Activated CD4-positive, alpha-beta T cell treated with anti-CD3 and anti-CD28 coated beads, Interleukin-2, amount 10 ng/mL, durations not matched to agents 24 days and 14 days (primary cell): ENCODE measurements around the gene GABRR1. TPM values are rescaled to one million over a fixed set of nuclear protein-coding genes. Genes with fewer than 3 reads are reported as not detected.
A peak's percentile ranks its signal among the peaks of the same experiment; 100 is the strongest.

Experiments
- DNase-seq: peaks from one replicate; pipeline ENCODE4 v3.0.0; 2022
- H3K27ac Mint-ChIP-seq: one replicate; pipeline ENCODE4 v1.8.0; 2022; ENCODE audit warnings: mild to moderate bottlenecking, mixed read lengths
- H3K27me3 Mint-ChIP-seq: one replicate; pipeline ENCODE4 v1.8.0; 2022; ENCODE audit warnings: mixed read lengths
- H3K36me3 Mint-ChIP-seq: one replicate; pipeline ENCODE4 v1.8.0; 2022; ENCODE audit warnings: low read depth, mild to moderate bottlenecking, mixed read lengths
- H3K4me1 Mint-ChIP-seq: one replicate; pipeline ENCODE4 v1.8.0; 2021; ENCODE audit warnings: mixed read lengths
- H3K4me3 Mint-ChIP-seq: one replicate; pipeline ENCODE4 v1.8.0; 2022; ENCODE audit warnings: mild to moderate bottlenecking, moderate library complexity, mixed read lengths
- H3K9me3 Mint-ChIP-seq: one replicate; pipeline ENCODE4 v1.8.0; 2021; ENCODE audit warnings: mixed read lengths
- intact Hi-C: fragments of 100-400 bp; cut with micrococcal nuclease; formaldehyde crosslinking; loops from one replicate; pipeline ENCODE4 v1.15.1; 2023
- total RNA-seq: library from RNA; stranded (reverse); gene quantifications from 2 replicates; pipeline ENCODE4 v1.2.3, GENCODE V29; 2022

Gene GABRR1
- total RNA-seq, 1 donor from 2014 or later, result not detected

DNA sequence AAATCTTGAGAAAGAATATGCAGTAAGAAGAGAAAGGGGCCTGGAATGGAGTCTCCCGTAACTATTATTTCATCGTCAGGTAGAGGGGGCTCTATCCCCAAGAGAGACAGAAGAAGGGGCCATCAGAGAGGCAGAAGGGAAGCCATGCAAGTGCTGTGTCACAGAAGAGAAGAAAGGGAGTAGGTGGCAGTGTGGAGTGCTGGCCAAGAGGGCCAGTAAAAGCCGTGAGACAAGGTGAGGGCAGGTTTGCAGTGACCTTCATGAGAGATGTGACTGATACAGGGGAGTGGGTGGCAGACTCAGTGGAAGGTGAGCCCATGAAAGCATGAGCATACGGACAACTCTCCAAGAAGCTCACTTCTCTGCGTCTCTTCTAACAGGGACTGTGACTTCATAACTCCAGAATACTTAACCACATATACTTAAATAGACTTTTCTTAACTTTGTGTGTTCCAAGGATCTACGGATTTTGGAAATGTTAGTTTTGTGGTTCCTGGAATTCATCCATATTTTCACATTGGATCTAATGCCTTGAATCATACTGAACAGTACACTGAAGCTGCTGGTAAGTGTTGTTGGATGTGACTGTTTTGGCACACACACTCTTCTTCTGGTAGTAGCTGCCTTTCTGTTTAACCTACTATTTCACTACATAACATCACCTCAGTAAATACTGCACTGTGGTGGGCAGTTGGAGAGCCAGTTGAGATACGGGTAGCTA, 55.7 kb downstream of the GABRR1 start:
- Mint-ChIP-seq H3K27ac (no peak overlapping the region), H3K4me1 (no peaks in the 10 kb centered on the region), H3K27me3 (no peaks in the 10 kb centered on the region), H3K36me3 (peaks cover 35% of the 10 kb centered on the region), H3K4me3 (no peak overlapping the region), H3K9me3 (no peaks in the 10 kb centered on the region)
- no peak for DNase-seq
- intact Hi-C loops, result no loop called here

DNA sequence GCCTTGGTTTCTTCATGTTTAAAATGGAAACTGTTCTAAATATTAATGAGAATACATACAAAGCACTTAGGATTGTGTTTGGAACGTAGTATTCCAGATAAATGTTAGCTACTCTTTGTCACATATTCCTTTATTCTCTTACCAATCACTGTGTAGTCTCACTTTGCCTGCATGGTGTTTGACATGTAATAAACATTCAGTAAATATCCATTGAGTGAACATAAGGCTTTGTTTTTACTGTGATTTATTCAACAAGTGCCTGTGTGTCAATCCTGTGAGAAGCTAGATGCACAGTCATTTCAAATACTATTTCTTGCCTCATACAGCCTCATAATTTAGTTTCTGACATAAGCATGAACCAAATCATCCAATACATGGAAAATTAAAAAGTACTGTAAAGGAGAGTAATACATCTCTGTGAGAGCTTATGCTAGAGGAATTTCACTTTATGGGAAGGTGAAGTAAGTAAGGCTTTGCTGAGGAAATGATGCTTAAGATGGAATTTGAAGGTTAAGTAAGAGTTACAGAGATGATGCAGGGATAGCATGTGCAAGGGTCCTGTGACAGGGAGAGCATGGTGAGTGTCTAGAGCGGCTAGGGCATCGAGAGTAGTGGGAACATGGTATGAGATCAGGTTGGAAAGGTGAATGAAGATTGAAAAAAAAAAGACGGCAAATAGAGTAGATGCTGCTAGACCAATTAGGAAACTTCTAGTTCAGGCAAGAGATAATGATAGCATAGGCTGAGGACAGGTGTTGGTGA, 56.6 kb downstream of the GABRR1 start:
- Mint-ChIP-seq H3K4me1 (no peaks in the 10 kb centered on the region), H3K27ac (no peak overlapping the region), H3K9me3 (no peaks in the 10 kb centered on the region), H3K36me3 (peaks cover 39% of the 10 kb centered on the region), H3K4me3 (no peak overlapping the region), H3K27me3 (no peaks in the 10 kb centered on the region)
- intact Hi-C loops, result no loop called here
- no peak for DNase-seq

DNA sequence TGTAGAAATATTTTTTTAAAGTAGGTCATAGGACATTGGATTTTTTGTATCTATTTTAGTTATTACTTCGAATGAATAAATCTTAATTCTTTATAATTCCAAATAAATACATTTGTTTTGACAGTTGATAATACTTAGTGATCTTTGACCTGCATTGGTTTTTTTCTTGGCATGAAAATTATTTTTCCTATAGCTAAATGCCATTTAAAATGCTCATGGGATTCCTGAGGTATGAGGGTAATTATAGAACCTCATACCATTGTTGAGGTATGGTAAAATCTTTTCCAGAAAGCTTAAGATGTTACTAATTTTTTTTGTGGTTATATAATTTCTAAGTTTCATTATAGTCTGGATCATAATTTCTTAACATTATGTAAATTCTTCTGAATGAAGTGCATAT, 63.0 kb downstream of the GABRR1 start:
- Mint-ChIP-seq H3K36me3 (peaks cover 36% of the 10 kb centered on the region), H3K4me3 (no peak overlapping the region), H3K27me3 (no peaks in the 10 kb centered on the region), H3K9me3 (no peaks in the 10 kb centered on the region), H3K4me1 (peaks cover 4% of the 10 kb centered on the region), H3K27ac (no peak overlapping the region)
- no peak for DNase-seq
- intact Hi-C loops, result no loop called here

DNA sequence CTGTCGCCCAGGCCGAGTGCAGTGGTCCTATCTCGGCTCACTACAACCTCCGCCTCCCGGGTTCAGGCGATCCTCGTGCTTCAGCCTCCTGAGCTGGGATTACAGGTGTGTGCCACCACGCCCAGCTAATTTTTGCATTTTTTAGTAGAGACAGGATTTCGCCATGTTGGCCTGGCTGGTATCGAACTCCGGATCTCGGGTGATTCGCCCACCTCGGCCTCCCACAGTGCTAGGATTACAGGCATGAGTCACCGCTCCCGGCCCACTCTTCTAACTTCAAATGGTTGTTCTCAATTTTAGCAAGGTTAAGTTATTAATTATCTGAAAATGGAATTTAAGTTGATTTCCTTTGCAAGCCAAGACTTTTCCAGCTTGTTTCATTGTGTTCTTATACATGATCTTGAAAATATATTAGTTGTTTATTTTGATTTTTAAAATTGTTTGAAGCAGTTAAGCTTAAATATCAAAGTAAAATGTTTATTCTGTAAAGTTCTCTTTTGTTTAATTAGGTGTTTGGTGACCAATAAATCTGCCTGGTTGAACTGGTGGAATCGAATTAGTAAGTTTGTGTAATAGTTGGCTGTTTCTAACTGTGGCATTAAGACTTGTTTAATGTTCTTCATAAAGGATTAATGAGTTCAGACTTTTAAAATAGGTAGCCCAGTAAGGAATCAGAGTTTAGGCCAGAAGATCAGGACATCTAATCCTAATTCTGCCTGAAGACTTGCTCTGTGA, 69.0 kb downstream of the GABRR1 start:
- no peak for DNase-seq
- Mint-ChIP-seq H3K4me1 (peaks cover 26% of the 10 kb centered on the region), H3K9me3 (no peaks in the 10 kb centered on the region), H3K27ac (peak overlapping the region; percentile 8), H3K27me3 (peaks cover 12% of the 10 kb centered on the region), H3K36me3 (peaks cover 23% of the 10 kb centered on the region), H3K4me3 (peak overlapping the region; percentile 64)
- intact Hi-C loops, result no loop called here

DNA sequence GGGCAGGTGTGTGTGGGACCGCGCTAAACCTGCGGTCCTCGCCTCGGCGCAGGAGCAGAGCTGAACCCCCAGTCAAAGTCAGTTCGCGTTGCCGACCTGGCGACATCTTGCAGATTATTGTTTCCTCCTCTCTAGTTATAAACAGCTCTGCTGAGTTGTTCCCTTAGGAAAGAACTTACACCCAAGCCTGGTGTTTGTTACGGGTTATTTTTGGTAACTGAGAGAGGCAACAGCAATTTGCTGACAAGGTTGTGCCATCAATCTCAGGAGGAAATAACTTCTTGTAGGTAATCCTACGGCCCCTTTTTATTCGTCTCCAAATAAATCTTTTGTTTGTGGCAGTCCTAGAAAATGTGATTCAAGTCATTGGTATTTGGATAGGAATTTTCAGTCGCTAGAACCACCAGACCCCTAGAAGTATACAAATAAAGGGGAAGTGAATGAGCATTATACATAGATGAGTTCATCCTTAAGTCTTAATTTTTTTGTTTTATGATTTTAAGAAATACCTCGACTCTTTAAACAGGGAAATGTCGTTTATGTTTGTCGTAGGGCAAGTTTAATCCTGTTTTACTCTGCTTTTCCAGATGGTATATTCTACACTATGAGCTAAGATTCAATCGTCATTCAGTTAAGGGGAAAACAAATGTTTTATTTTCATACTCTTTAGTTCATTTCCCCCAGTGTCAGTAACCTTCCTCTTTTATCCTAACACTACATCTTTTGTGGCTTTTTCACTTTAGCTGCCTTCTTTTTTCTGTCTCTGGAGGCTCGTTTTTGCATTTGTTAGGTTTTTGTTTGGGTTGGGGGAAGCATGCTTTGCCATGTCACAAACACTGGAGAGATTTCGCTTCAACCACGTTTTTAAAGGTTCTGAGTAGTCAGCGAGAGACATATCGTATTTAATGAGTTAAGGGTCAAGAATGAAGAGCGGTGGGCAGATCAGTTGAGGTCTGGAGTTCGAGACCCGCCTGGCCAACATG, 70.1 kb downstream of the GABRR1 start:
- peaks cover 26% of the 10 kb centered on the region for H3K4me1 Mint-ChIP-seq
- peaks cover 12% of the 10 kb centered on the region for H3K27me3 Mint-ChIP-seq
- DNase-seq, result no peak
- peaks cover 21% of the 10 kb centered on the region for H3K36me3 Mint-ChIP-seq
- peak overlapping the region; percentile 79 for H3K27ac Mint-ChIP-seq
- intact Hi-C loops, result loop anchor here (1.0 to 2.0 kb wide), 3 partner anchors 67 to 206 kb away; partner anchors contain the start of genes PNRC1 and UBE2J1
- peak overlapping the region; percentile 78 for H3K4me3 Mint-ChIP-seq
- no peaks in the 10 kb centered on the region for H3K9me3 Mint-ChIP-seq

DNA sequence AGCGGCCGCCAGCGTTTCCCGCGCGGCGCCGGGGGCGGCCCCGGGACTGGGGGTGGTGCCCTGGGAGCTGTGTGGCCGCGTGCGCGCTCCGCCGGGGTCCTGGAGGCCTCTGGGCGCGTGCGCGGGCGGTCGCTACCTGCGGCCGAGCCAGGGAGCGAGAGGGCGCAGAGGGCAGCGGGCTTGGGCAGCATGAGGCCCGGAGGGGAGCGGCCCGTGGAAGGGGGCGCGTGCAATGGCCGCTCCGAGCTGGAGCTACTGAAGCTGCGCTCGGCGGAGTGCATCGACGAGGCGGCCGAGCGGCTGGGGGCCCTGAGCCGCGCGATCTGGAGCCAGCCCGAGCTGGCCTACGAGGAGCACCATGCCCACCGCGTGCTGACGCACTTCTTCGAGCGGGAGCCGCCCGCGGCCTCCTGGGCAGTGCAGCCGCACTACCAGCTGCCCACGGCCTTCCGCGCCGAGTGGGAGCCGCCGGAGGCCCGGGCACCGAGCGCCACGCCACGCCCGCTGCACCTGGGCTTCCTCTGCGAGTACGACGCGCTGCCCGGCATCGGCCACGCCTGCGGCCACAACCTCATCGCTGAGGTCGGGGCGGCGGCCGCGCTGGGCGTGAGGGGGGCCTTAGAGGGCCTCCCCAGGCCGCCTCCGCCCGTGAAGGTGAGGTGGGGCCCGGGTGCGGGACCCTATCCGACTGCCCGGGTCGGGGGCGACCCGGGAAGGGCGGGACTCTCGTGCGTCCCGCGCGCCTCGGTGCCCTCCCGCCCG, 71.0 kb downstream of the GABRR1 start, which contains the start of gene PM20D2:
Gene PM20D2, plus strand, starts transcription at position 100 of the 762 bp plus-strand sequence. Its CDS starts 90 bp downstream, at position 190.
- Mint-ChIP-seq H3K9me3 (no peaks in the 10 kb centered on the region), H3K4me3 (peak within 1 kb of the TSS; percentile 91), H3K27me3 (peaks cover 12% of the 10 kb centered on the region), H3K27ac (peak within 1 kb of the TSS; percentile 98), H3K36me3 (peaks cover 17% of the 10 kb centered on the region), H3K4me1 (peaks cover 26% of the 10 kb centered on the region)
- peak; percentile 90 for DNase-seq
- intact Hi-C loops, result loop anchor here (1.0 to 2.0 kb wide), 4 partner anchors 66 to 207 kb away; partner anchors contain the start of genes PNRC1, RNGTT and UBE2J1

DNA sequence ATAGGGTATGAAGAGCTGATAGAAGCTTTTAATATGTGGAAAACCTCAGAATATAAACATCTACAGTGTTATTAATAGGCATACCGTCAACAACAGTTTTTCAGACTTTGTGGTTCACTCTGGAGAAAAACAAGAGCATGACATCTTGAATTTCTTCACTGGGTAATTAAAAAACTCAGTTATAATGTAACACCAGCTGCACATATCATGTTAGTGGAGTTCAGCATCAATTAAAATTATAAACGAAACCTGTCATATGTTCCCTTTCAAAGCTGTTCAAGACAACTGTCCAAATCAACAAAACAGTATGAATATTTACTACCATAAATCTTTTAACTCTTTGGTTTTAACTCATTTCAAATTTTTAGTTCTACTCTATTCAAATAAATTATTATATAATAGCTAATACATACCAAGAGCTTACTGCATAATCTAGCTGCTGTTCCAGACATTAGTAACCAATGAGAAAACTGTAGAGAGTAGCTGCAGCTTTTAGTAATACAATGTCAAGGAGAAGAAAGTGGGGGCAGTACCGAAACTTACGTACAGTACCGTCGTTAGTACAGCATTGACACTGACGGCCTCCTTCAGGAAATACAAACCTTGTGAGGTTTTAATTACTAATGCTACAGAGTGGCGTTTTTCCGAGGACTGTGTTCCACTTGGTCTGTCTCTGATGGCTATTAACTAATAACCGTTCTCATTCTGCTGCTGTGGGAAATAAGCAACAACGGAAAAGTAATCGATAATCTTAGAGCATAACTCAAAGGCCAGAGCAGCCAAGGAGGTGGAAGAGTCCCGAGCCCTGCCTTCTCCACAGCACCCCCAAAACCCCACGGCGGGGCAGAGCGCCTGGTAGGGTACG, 71.8 kb downstream of the GABRR1 start:
- Mint-ChIP-seq H3K4me1 (peaks cover 26% of the 10 kb centered on the region), H3K4me3 (peak overlapping the region; percentile 91), H3K9me3 (no peaks in the 10 kb centered on the region), H3K27me3 (peaks cover 12% of the 10 kb centered on the region), H3K36me3 (peaks cover 17% of the 10 kb centered on the region), H3K27ac (peak overlapping the region; percentile 98)
- no peak for DNase-seq
- intact Hi-C loops, result loop anchor here (1.0 kb wide), 1 partner anchor 182 kb away; the partner anchor contains the start of gene RNGTT

DNA sequence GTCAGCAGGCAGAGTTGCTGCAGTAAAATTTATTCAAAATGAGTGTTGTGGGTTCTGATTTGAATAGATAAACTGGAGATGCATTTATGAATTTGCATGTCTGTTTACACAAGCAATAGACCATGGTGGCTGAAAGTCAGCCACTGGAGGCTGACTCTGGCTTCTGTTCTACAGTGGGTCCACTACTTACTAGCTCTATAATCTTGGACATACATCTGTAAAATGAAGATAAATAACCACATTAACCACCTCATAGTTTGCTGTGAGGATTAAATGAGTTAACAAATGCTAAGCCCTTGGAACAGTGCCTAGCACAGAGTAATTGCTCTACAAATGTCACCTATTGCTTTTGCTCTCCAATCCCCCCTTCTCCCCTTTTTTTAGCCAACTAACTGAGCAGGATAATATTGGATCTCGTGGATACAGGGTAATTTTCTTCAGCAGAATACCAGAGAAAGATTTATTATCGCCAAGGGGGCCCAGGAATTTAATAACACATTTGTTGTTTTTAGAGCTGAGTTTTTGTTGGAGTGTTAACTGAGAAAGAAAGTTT, 72.7 kb downstream of the GABRR1 start:
- no peak for DNase-seq

DNA sequence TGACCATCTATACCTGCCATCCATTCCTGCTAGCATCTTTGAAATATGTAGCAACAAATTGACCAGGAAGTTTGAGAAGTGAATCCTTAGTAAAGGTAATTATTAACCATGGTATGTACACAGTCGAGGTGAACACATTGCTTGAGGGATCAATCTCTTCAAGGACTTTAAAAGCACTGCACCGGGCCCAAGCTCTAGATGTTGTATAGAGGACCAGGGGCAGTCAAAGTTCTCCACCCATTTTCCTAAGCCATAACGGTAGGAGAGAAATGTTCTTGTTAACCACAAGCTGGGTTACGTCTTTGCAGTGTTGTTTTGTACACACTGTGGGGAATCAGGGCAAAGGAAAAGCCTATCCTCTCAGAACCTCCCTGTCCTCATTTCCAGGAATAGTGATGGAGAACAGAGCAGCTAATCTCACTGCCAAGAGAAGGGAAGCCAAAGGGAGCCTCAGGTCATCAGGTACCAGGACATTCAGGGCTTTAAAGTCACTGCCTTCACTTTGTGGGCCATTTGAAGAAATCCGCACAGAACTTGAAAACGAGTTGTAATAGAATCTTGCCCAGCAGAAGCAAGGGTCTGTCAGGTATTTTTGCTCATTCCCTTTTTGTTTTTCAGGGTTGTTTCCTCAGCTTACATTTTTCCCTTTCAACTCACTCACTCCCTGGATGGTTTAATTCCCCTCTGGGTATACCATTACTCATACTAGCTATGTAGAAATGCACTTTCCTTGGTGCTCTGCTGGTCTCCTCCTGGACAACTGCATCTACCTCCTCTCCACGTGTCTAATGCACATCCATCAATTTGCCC, 76.6 kb downstream of the GABRR1 start:
- no peak for DNase-seq
- no peaks in the 10 kb centered on the region for H3K9me3 Mint-ChIP-seq

More for the DNA sequence above, 72.7 kb downstream of the GABRR1 start:
- H3K36me3 Mint-ChIP-seq, result peaks cover 11% of the 10 kb centered on the region
- H3K27ac Mint-ChIP-seq, result no peak overlapping the region
- H3K4me1 Mint-ChIP-seq, result peaks cover 24% of the 10 kb centered on the region
- intact Hi-C loops, result no loop called here
- H3K9me3 Mint-ChIP-seq, result no peaks in the 10 kb centered on the region
- H3K4me3 Mint-ChIP-seq, result no peak overlapping the region
- peaks cover 12% of the 10 kb centered on the region for H3K27me3 Mint-ChIP-seq

DNA sequence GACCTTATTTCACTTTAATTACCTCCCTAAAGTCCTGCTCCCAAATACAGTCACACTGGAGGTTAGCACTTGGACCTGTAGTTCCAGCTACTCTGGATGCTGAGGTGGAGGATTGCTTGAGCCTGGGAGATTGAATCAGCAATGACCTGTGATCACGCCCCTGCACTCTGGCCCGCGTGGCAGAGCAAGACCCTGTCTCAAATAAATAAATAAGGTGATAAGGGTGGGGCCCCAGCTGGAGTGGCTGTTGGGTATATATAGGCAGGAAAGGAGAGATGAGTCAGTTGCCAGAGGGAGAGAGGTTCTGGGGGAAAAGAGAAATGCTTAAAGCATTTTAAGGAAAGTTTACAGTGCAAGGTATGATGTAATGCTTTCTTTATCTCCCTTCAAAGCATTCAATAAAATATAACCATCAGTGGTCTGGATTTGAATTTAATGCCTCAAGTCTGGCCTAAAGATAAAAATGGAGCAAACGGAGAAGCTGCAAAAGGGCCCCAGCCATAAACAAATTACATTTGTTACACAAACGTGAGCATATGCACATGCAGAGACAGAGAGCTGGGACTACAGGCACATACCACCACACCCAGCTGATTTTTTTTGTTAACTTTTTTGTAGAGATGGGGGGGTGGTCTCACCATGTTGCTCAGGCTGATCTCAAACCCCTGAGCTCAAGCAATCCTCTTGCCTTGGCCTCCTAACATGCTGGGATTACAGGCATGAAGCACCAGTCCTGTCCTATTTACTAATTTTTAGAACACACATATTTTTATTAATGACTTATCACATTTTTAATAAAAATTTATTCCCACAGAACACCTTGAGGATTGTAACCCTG, 77.4 kb downstream of the GABRR1 start:
- H3K27ac Mint-ChIP-seq, result no peak overlapping the region
- no peak for DNase-seq
- no peaks in the 10 kb centered on the region for H3K9me3 Mint-ChIP-seq
- no peak overlapping the region for H3K4me3 Mint-ChIP-seq
- H3K27me3 Mint-ChIP-seq, result peaks cover 11% of the 10 kb centered on the region
- H3K36me3 Mint-ChIP-seq, result no peaks in the 10 kb centered on the region
- intact Hi-C loops, result no loop called here
- H3K4me1 Mint-ChIP-seq, result peaks cover 5% of the 10 kb centered on the region

More for the DNA sequence above, 76.6 kb downstream of the GABRR1 start:
- H3K27me3 Mint-ChIP-seq, result peaks cover 12% of the 10 kb centered on the region
- peaks cover 8% of the 10 kb centered on the region for H3K4me1 Mint-ChIP-seq
- no peak overlapping the region for H3K4me3 Mint-ChIP-seq
- no peak overlapping the region for H3K27ac Mint-ChIP-seq
- intact Hi-C loops, result no loop called here
- no peaks in the 10 kb centered on the region for H3K36me3 Mint-ChIP-seq
